H54 (cell line): ENCODE measurements around the gene B3GNT9.

Experiments used
- DNase-seq: peaks from one replicate; pipeline ENCODE4 v3.0.0; 2011; ENCODE audit warnings: low spot score, mixed read lengths; ENCODE audit not compliant: insufficient read length
- FAIRE-seq: peaks from 3 replicates; lab custom pipeline; 2011; peaks lifted over from hg19 to GRCh38; lab: Jason Lieb, UNC
- POLR2A ChIP-seq: IDR thresholded peaks from 2 replicates; pipeline ENCODE4 v1.6.1; 2011; ENCODE audit warnings: low read depth, mild to moderate bottlenecking, low read length

Gene B3GNT9

GRCh38 chr16:67191411-67191994 lies 40.7 kb upstream of the B3GNT9 start:
- DNase-seq (no peak), FAIRE-seq (no peak)
- TF ChIP-seq POLR2A, result no peak

GRCh38 chr16:67190448-67191399 lies 39.9 kb upstream of the B3GNT9 start:
- FAIRE-seq, result no peak
- DNase-seq, result no peak
- TF ChIP-seq POLR2A, result no peak

GRCh38 chr16:67190041-67190440 lies 39.2 kb upstream of the B3GNT9 start, which contains the start of gene EXOC3L1:
EXOC3L1 (minus strand) TSS chr16:67190136; CDS start chr16:67189676, 460 bp downstream.
- no peak for TF ChIP-seq POLR2A
- no peak for FAIRE-seq
- no peak for DNase-seq

- no peak for DNase-seq
- FAIRE-seq, result no peak
- TF ChIP-seq POLR2A, result no peak
Observed at GRCh38 chr16:67188798-67189197, 38.0 kb upstream of the B3GNT9 start.

GRCh38 chr16:67188323-67188722 lies 37.5 kb upstream of the B3GNT9 start:
- FAIRE-seq (no peak), DNase-seq (no peak)
- TF ChIP-seq POLR2A, result no peak

- FAIRE-seq (no peak), DNase-seq (no peak)
- no peak for TF ChIP-seq POLR2A
Observed at GRCh38 chr16:67187175-67187890, 36.5 kb upstream of the B3GNT9 start.

- DNase-seq (peak; percentile 92), FAIRE-seq (no peak)
- TF ChIP-seq POLR2A, result no peak
Observed at GRCh38 chr16:67186550-67186950, 35.8 kb upstream of the B3GNT9 start.

- FAIRE-seq, result no peak
- TF ChIP-seq POLR2A, result no peak
Observed at GRCh38 chr16:67185651-67186134, 34.9 kb upstream of the B3GNT9 start.

GRCh38 chr16:67184995-67185650 lies 34.3 kb upstream of the B3GNT9 start:
- DNase-seq (peak; percentile 81), FAIRE-seq (no peak)
- no peak for TF ChIP-seq POLR2A

More at GRCh38 chr16:67185651-67186134, 34.9 kb upstream of the B3GNT9 start:
- no peak for DNase-seq

- DNase-seq (no peak), FAIRE-seq (no peak)
- TF ChIP-seq POLR2A, result no peak
Observed at GRCh38 chr16:67184453-67184994, 33.7 kb upstream of the B3GNT9 start.

- peak; percentile 99 for DNase-seq
- peak; percentile 51; the same call in 1 of the 2 replicates for TF ChIP-seq POLR2A
- peak; percentile 73 for FAIRE-seq
Observed at GRCh38 chr16:67183627-67184452, 33.0 kb upstream of the B3GNT9 start, which contains the start of gene MATCAP1. MATCAP1 (minus strand) TSS chr16:67183963; CDS start chr16:67180610, 3,353 bp downstream.

- FAIRE-seq (no peak), DNase-seq (no peak)
- no peak for TF ChIP-seq POLR2A
Observed at GRCh38 chr16:67183284-67183626, 32.5 kb upstream of the B3GNT9 start.
